K562 (cell line): ENCODE results near the gene SOX8. TPM values are rescaled to one million over a fixed set of nuclear protein-coding genes. Genes with fewer than 3 reads are reported as not detected.

Experiments
- ASH1L ChIP-seq: fragments of 450-650 bp; IDR thresholded peaks from 2 replicates; pipeline ENCODE4 v1.6.1; 2018; ENCODE audit warnings: borderline replicate concordance, mild to moderate bottlenecking, low read depth; ENCODE audit not compliant: partially characterized antibody
- BDP1 ChIP-seq: IDR thresholded peaks from 3 replicates; pipeline ENCODE4 v1.6.1; 2011; ENCODE audit not compliant: insufficient read length, insufficient read depth
- BRD9 ChIP-seq: fragments of 450-650 bp; IDR thresholded peaks from 2 replicates; pipeline ENCODE4 v1.6.1; 2018; ENCODE audit warnings: low read depth; ENCODE audit not compliant: partially characterized antibody
- CREB3L1 ChIP-seq: fragments of 450-650 bp; IDR thresholded peaks from 2 replicates; pipeline ENCODE4 v1.6.1; 2014; ENCODE audit warnings: low read depth, mild to moderate bottlenecking, moderate library complexity, borderline replicate concordance
- CREM ChIP-seq: IDR thresholded peaks from 2 replicates; pipeline ENCODE4 v1.6.1; 2014; ENCODE audit warnings: antibody characterized with exemption, low read depth
- CTBP1 ChIP-seq: fragments of 450-650 bp; IDR thresholded peaks from 2 replicates; pipeline ENCODE4 v1.6.1; 2016; ENCODE audit warnings: borderline replicate concordance
- DACH1 ChIP-seq: fragments of 450-650 bp; IDR thresholded peaks from 2 replicates; pipeline ENCODE4 v1.6.1; 2018; ENCODE audit not compliant: partially characterized antibody
- ETV6 ChIP-seq, 3 experiments: fragments of 150-350 bp in 1 of 3; sonication (generic) in 1 of 3; formaldehyde crosslinking in 1 of 3; IDR thresholded peaks; 2 replicates each; pipeline versions ENCODE4 v1.6.1 to v1.8.0; 2014 to 2022; ENCODE audit warnings: borderline replicate concordance in 2 of 3, low read depth in 2 of 3, antibody characterized with exemption in 1 of 3, low read length in 1 of 3, mild to moderate bottlenecking in 1 of 3, missing genetic modification reagents in 1 of 3
- GATA2 ChIP-seq: sonication (generic); formaldehyde crosslinking; IDR thresholded peaks from 2 replicates; pipeline ENCODE4 v1.4.0; 2020; ENCODE audit warnings: mild to moderate bottlenecking, missing genetic modification reagents
- HLTF ChIP-seq: fragments of 450-650 bp; IDR thresholded peaks from 2 replicates; pipeline ENCODE4 v1.6.1; 2016
- HNRNPH1 ChIP-seq: fragments of 200-400 bp; formaldehyde crosslinking; optimal IDR thresholded peaks from 2 replicates; pipeline ENCODE3; 2017; ENCODE audit warnings: low read depth, mild to moderate bottlenecking, low read length, moderate library complexity
- JUNB ChIP-seq: fragments of 450-650 bp; formaldehyde crosslinking; conservative IDR thresholded peaks from 2 replicates; pipeline ENCODE4 v1.4.0; 2020; ENCODE audit warnings: mild to moderate bottlenecking
- KLF10 ChIP-seq: fragments of 250-450 bp; sonication (Bioruptor Pico); IDR thresholded peaks from 2 replicates; pipeline ENCODE4 v1.6.1; 2021; ENCODE audit warnings: matching md5 sums
- NFE2L1 ChIP-seq: fragments of 450-650 bp; IDR thresholded peaks from 2 replicates; pipeline ENCODE4 v1.6.1; 2016; ENCODE audit warnings: missing genetic modification characterization, low read depth, mild to moderate bottlenecking, missing compliant biosample characterization, moderate library complexity, borderline replicate concordance
- SMARCA4 ChIP-seq: fragments of 450-650 bp; IDR thresholded peaks from 2 replicates; pipeline ENCODE4 v1.6.1; 2016
- SNAPC5 ChIP-seq: fragments of 250-450 bp; sonication (Bioruptor Pico); IDR thresholded peaks from 2 replicates; pipeline ENCODE4 v1.8.0; 2021; ENCODE audit warnings: moderate library complexity, mild to moderate bottlenecking, inconsistent platforms
- SUPT5H ChIP-seq: fragments of 450-650 bp; IDR thresholded peaks from 2 replicates; pipeline ENCODE4 v1.6.1; 2016
- TAL1 ChIP-seq: fragments of 450-650 bp; IDR thresholded peaks from 2 replicates; pipeline ENCODE4 v1.6.1; 2016; ENCODE audit warnings: mild to moderate bottlenecking
- TBL1XR1 ChIP-seq, 2 experiments: IDR thresholded peaks; 2 replicates each; pipeline ENCODE4 v1.6.1; 2012; ENCODE audit warnings: improper control_type of control experiment in 2 of 2, low read length in 2 of 2, mild to moderate bottlenecking in 1 of 2
- TFAP4 ChIP-seq: sonication (generic); formaldehyde crosslinking; IDR thresholded peaks from 2 replicates; pipeline ENCODE4 v1.8.0; 2022; ENCODE audit warnings: missing genetic modification reagents, mild to moderate bottlenecking, moderate library complexity, borderline replicate concordance
- TOE1 ChIP-seq, 2 experiments: fragments of 450-650 bp in 1 of 2; sonication (generic) in 1 of 2; formaldehyde crosslinking in 1 of 2; IDR thresholded peaks; 2 replicates each; pipeline versions ENCODE4 v1.7.1 to v1.8.0; 2016 to 2022; ENCODE audit warnings: borderline replicate concordance in 2 of 2, mild to moderate bottlenecking in 2 of 2, antibody characterized with exemption in 1 of 2, inconsistent platforms in 1 of 2, low read depth in 1 of 2, missing genetic modification reagents in 1 of 2, moderate library complexity in 1 of 2
- USF1 ChIP-seq: sonication (generic); formaldehyde crosslinking; IDR thresholded peaks from 2 replicates; pipeline ENCODE4 v1.9.0; 2022; ENCODE audit warnings: mild to moderate bottlenecking, missing genetic modification reagents
- ZNF23 ChIP-seq: fragments of 250-450 bp; sonication (Bioruptor Pico); IDR thresholded peaks from 2 replicates; pipeline ENCODE4 v1.4.0; 2020; ENCODE audit warnings: mild to moderate bottlenecking
- ZNF699 ChIP-seq: fragments of 250-450 bp; sonication (Bioruptor Pico); IDR thresholded peaks from 2 replicates; pipeline ENCODE4 v1.8.0; 2021; ENCODE audit warnings: mild to moderate bottlenecking, moderate library complexity; ENCODE audit not compliant: insufficient replicate concordance
- ZNF76 ChIP-seq: fragments of 250-450 bp; sonication (Bioruptor Pico); IDR thresholded peaks from 2 replicates; pipeline ENCODE4 v1.4.0; 2020; ENCODE audit warnings: mild to moderate bottlenecking, moderate library complexity, borderline replicate concordance
- ZNF77 ChIP-seq: fragments of 250-450 bp; sonication (Bioruptor Pico); IDR thresholded peaks from 2 replicates; pipeline ENCODE4 v1.5.0; 2020
- ZNF778 ChIP-seq: fragments of 450-650 bp; formaldehyde crosslinking; IDR thresholded peaks from 2 replicates; pipeline ENCODE4 v1.4.0; 2020; ENCODE audit warnings: mild to moderate bottlenecking, moderate library complexity
- polyA plus RNA-seq, 8 experiments: library from polyadenylated mRNA; depleted of rRNA in 4 of 8; stranded (reverse) in 5 of 8; unstranded in 3 of 8; fragments of >200 nt; fragmentation: Nextera tagmentation in 2 of 8; fragmentation: Illumina TruSeq in 1 of 8; extraction: Ambion mirVana in 2 of 8; extraction: Trizol in 1 of 8; gene quantifications; 2 replicates each; pipeline versions ENCODE4 v1.2.1 to v1.2.3, GENCODE V29; 2011 to 2014; ENCODE audit warnings: inconsistent platforms in 1 of 8, missing spikeins in 1 of 8
- total RNA-seq, 7 experiments: library from RNA; depleted of rRNA in 6 of 7; stranded (reverse); fragments of >200 nt in 6 of 7; fragmentation: Illumina TruSeq in 2 of 7; extraction: Trizol in 2 of 7; gene quantifications; 2 replicates each; pipeline versions ENCODE4 v1.2.1 to v1.2.3, GENCODE V29; 2011 to 2021; ENCODE audit warnings: low replicate concordance in 1 of 7

SOX8 gene
- total and polyA plus RNA-seq, 9 of the 15 experiments (the other 6 are each of a cell fraction or from before 2014, with no cell fraction given): 0.07 to 0.15 (median 0.15) TPM; not detected in 6

GRCh38 chr16:1002399-1003166, 21.0 kb downstream of the SOX8 start (continued):
- TF ChIP-seq DACH1: peak; percentile 20
- TF ChIP-seq KLF10 (CRISPR knock-in tag): no peak
- peak; percentile 70 for TF ChIP-seq SMARCA4
- no peak for TF ChIP-seq NFE2L1
- TF ChIP-seq BDP1: no peak
- TF ChIP-seq TBL1XR1 (IDR thresholded peaks at IDR 0.05; ENCODE audit: low read length in 2 of 2): no peak
- TF ChIP-seq TFAP4 (CRISPR knock-in tag): peak; percentile 96
- peak; percentile 81; the same call in 1 of the 2 replicates for TF ChIP-seq JUNB (CRISPR knock-in tag)
- no peak for TF ChIP-seq ZNF76 (CRISPR knock-in tag)
- no peak for TF ChIP-seq ZNF23
- TF ChIP-seq ETV6 (IDR thresholded peaks at IDR 0.05; ENCODE audit: borderline replicate concordance in 1 of 2, low read depth in 2 of 2, low read length in 1 of 2): no peak
- TF ChIP-seq ETV6 (CRISPR knock-in tag; IDR thresholded peaks at IDR 0.05; ENCODE audit: borderline replicate concordance): no peak
- TF ChIP-seq CTBP1: peak; percentile 45; the same call in 1 of the 2 replicates
- TF ChIP-seq ZNF77 (CRISPR knock-in tag): no peak
- no peak for TF ChIP-seq CREB3L1
- no peak for TF ChIP-seq TOE1 (IDR thresholded peaks at IDR 0.05; ENCODE audit: borderline replicate concordance)
- TF ChIP-seq TOE1 (CRISPR knock-in tag; IDR thresholded peaks at IDR 0.05; ENCODE audit: borderline replicate concordance, low read depth): no peak
- TF ChIP-seq HNRNPH1: no peak
- no peak for TF ChIP-seq TAL1
- TF ChIP-seq SNAPC5 (CRISPR knock-in tag): no peak
- TF ChIP-seq USF1 (CRISPR knock-in tag): no peak
- no peak for TF ChIP-seq HLTF
- TF ChIP-seq ZNF699 (CRISPR knock-in tag): no peak
- no peak for TF ChIP-seq GATA2 (CRISPR knock-in tag)
- TF ChIP-seq CREM: peak; percentile 58
- no peak for TF ChIP-seq SUPT5H
- TF ChIP-seq ASH1L: no peak
- no peak for TF ChIP-seq ZNF778 (CRISPR knock-in tag)
- no peak for TF ChIP-seq BRD9
